ENCODE results near the gene TLK2.

Gene TLK2

GRCh38 chr17:62661337-62661736 is 182.7 kb downstream of the TLK2 start:
- TF ChIP-seq REST (IDR thresholded peaks at IDR 0.05; ENCODE audit: low read depth) (no peak), CREB1 (IDR thresholded peaks at IDR 0.05; ENCODE audit: low read depth) (no peak), TEAD4 (IDR thresholded peaks at IDR 0.05) (no peak), EGR1 (IDR thresholded peaks at IDR 0.05) (no peak), ZBTB7A (IDR thresholded peaks at IDR 0.05; ENCODE audit: low read depth) (no peak), USF1 (IDR thresholded peaks at IDR 0.05) (no peak), FOXM1 (IDR thresholded peaks at IDR 0.05; ENCODE audit: borderline replicate concordance, low read depth) (no peak), TAF1 (IDR thresholded peaks at IDR 0.05; ENCODE audit: low read depth) (no peak), CEBPB (IDR thresholded peaks at IDR 0.05) (no peak), EP300 (IDR thresholded peaks at IDR 0.05; ENCODE audit: borderline replicate concordance) (no peak), RAD21 (IDR thresholded peaks at IDR 0.05; ENCODE audit: low read depth) (no peak), MAX (IDR thresholded peaks at IDR 0.05) (no peak), YY1 (IDR thresholded peaks at IDR 0.05; ENCODE audit: low read depth) (no peak), TCF12 (IDR thresholded peaks at IDR 0.05; ENCODE audit: low read depth) (no peak), NFIC (IDR thresholded peaks at IDR 0.05) (no peak)

- TF ChIP-seq YY1 (IDR thresholded peaks at IDR 0.05; ENCODE audit: low read depth) (no peak), MAX (IDR thresholded peaks at IDR 0.05) (no peak), ZBTB7A (IDR thresholded peaks at IDR 0.05; ENCODE audit: low read depth) (no peak), EGR1 (IDR thresholded peaks at IDR 0.05) (no peak)
Observed at GRCh38 chr17:62662855-62663254, 184.2 kb downstream of the TLK2 start.

All from Ishikawa (cell line).